ENCODE data around the gene SDCCAG8.

Gene SDCCAG8

DNA sequence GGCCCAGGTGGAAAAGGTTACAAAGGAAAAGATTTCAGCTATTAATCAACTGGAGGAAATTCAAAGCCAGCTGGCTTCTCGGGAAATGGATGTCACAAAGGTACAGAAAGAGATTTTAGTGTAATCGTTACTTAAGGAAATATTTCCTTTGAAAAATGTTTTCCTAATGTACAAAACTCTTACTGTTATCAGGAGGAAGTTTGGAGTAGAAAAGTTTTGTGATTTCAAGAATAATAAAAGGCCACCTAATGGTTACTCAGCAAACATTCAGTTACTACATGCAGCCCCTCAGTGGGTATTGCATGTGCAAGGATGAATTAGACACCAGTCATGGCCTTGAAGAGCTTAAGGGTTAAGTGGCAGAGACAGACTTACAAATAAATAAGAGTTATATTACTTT is 85.2 kb downstream of the SDCCAG8 start:
- no peak for DNase-seq

DNA sequence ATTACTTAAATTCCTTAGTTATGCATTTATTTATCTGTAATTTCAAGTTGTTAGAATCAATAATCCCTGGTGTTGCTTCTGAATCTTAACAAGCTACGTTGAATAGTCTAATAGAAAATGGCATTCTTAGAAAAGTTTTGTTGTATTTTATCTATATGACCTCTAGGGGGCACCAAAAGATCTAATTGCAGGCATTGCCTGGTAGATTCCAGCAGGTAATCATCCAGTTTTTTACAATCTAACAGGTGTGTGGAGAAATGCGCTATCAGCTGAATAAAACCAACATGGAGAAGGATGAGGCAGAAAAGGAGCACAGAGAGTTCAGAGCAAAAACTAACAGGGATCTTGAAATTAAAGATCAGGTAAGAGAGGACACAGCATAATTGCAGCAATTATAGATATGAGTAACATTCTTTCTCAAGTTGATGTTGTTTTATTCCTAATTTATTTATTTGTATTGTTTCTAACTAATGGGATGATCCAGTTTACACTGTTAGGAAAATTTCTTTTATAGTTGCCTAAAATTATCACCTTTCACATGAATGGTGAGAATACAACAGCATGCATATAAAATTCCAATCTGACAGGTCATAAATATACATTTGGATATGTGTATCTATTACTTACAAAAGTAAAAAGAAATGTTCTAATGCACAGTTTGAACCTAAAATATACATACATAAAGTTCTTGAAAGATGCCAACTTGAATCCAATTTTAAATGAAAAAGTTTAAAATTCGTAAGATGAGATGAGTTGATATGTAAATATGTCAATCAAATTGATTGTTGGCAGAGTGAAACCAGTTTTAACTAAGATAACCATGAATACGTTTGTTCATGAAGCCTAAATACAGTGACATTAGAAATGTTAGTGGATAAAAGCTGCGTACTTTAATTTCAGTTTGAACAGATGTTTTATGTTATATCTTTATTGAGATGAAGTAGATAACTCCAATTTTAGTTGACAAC is 88.4 kb downstream of the SDCCAG8 start:
- DNase-seq = no peak

DNA sequence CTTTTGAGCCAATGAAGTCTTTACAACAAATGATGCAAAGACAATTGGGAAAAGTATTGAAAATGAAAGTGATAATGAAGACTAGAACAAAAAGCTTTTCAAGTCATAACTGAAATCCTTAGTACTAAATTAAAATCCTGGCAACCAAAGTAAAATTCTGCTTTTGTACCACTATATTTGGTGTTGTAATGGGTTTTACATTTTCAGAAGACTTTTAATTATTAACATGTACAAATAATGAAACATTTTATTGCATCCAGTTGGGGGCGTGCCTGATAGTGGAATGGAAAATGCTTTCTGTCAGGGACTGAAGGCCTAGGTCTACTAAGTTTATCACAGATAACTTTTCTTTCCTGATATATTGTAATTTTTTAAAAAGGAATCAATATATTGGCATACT is 89.4 kb downstream of the SDCCAG8 start:
- DNase-seq = no peak

DNA sequence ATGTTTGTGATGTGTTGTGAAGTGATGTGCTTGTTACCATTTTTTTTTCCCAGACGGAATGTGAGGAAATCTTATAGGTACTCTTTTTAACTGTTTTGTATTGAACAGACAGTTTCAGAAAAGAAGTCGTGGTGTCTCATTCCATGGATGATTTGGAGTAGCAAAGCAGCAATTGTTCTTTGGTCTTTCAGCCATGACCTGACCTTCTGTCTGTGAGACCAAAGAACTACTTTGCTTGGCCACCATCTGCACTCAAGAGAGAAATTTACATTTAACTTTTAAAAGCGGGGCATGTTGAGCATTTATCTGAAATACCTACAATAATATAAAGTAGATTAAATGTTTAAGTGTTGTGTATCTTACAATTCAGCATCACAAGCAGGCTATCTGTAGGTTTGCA is 90.2 kb downstream of the SDCCAG8 start:
- DNase-seq = no peak

DNA sequence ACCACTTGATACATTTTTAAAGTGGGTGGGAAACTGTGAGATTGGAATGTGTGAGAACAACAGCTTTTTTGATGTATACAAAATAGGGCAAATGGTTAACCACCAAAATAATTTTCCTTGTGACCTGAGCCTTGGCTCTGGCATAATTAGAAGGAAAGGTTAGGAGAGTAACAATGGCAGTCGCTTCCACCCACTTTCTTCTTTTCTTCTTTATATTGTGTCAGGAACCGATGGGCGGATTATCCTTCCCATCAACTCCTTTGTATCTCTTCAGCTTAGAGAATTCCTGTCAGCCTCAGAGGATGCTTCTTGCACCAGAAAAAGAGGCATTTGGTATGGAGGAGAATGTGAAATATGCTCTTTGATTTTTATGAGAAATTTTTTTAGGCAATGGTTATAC is 90.6 kb downstream of the SDCCAG8 start:
- no peak for DNase-seq

DNA sequence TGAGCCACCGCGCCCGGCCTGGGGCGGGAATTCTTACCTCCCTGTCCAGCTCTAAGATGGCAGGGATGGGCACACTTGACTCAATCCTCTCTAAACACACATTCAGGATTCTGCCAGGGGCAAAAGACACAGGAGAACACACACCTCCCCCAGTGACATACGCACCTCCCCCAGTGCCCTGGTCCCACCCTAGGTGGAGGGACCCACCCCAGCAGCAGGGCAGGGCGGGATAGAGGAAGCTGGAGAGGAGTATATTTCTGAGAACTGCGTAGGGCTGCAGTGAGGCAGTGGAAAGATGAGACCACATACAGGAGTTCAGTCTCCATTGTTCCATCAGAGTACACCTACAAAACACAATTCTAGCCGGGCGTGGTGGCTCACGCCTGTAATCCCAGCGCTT is 92.5 kb downstream of the SDCCAG8 start:
- DNase-seq = no peak

DNA sequence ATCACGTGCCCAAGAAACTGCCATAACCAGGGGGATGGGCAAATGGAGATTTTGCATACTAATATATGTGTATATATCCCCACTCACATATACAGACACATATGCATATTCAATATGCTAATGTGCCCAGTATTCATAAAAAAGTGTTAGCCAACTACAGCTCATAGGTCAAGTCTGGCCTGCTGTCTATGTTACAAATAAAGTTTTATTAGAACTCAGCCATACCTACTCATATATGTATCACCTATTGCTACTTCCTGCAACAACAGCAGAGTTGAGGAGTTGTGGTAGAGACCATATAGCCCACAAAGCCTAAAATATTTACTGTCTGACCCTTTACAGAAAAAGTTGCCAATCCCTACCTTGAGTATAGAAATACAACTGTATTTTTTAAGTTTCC is 93.3 kb downstream of the SDCCAG8 start:
- no peak for DNase-seq

DNA sequence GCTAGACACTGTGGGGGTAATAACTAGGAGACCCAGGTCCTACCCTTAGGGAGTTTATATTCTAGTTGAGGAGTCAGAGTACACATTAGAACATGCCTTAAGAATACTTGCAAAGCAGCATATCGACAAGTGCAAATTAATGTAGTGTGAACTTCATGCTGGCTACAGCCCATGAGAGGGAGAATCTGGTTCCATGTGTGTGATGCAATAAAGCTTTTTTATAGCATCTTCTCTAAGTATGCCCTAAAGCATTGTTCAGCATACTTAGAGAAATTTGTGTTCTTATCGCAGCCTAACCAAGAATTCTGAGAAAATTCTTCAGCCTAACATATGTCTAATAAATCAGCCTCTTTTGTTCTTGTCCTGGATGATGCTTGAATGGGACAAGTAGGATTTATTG is 95.5 kb downstream of the SDCCAG8 start:
- DNase-seq = no peak

DNA sequence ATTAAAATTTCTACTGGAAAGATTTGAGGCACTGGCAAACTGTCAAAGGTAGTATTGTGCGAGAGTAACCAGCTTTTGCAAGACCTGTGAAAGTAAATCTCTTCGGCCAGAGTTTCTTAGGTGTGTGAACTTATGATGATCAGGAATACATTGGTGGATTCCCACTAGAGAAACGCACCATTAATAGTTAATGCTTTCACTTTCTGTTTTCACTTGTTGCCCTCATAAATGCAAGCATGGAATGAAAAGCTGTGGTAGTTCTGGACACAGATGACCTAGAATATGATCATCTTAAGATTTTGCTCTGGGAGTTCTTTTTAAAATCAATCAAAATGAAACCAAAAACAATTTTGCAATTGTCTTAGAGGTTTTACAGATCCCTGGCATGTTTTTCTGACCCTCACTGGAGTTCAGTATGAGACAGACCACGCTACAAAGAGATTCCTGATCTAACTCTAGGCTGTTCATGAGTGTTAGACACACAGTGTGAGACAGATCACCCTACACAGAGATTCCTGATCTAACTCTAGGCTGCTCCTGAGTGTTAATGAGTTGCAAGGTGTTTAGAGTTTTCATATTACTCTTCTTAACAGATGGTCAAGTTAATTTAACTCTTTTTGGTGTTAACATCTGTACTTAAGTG is 98.8 kb downstream of the SDCCAG8 start:
- DNase-seq = no peak

DNA sequence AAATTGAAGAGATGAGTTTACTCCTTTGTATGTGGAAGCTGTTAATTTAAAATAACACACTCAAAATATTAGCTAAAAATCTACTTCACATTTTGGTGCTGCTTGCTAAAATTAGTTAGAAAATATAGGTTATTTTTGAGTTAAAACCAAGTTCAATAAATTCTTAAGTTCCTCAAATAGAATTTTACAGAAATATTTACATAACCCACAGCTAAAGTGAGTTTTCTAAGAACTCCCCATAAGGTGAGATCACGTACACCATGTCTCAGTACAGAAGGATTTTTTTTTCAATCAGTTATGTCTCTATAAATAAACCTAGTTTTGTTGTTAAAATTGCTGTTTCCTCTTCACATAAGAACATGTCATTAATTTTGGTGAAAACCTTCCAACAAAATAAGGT is 108.0 kb downstream of the SDCCAG8 start:
- DNase-seq = no peak

DNA sequence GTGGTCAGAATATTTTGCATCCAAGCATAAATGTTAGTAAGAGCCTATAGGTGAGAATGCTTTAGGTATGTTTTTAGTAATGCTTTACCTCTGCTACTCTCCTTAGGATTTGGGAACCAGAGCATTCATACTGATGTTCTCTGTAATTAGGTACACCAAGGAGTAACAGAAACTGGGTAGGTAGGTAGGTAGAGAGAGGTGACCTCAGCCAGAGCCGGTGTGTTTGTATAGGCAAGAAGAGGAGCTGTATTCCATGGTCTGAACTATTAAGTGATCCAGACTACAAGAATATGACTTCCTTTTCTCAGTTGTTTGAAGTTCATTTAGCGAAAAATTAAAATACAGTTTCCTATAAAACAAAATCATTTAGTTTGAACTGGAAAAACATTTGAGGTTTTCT is 108.5 kb downstream of the SDCCAG8 start:
- no peak for DNase-seq

DNA sequence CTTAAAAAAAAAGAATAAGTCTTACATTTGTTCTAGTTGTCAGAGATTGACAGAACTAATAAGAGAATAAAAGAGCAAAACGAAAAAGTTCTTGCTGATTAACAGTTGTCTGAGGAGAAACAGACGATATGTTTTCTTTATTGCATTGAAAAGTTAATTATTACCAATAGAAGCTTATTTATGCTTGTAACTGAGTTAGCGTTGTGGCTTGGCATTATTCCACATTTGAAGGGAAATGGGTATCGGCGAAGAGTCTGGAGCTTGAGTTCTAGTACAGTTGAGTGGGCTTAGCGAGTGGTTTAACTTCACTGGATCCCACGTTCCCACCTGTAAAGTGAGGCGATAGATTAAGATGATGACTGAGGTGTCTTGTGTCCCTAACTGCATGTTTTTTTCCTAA is 109.0 kb downstream of the SDCCAG8 start:
- DNase-seq = no peak

DNA sequence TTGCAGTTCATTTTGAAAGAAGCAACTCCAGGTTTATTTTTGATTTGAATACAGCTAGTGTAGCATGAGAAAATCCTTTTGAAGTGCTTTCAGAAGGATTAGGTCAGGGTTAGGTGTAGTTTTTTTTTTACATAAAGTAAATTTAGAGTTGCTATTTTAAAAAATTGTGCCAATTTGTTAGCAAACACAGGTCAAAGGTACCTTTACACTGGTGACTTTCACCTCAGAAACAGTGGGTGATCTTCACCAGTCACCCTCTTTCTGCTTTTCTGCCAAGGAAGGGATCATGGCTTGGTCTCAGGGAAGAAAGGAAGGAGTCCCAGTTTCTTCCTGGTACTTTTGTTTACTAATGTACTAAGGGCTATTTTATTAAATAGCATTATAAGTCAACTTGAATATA is 111.5 kb downstream of the SDCCAG8 start:
- no peak for DNase-seq

DNA sequence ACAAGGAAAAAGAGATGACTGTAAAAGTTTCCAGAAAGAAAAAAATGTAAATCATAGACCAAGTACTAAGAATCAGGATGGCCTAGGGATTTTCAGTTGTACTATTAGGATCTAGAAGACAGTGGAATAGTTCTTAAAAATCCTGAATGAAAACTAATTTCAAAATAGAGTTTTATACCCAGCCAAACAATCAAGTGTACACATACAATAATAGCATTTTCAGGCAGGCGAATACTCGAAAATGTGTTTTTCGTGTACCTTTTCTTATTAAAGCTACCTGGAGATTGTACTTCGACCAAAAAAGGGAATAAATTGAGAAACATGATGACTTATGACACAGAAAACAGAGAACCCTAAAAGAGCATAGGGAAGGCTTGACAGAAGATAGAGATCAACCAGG is 118.6 kb downstream of the SDCCAG8 start:
- no peak for DNase-seq

DNA sequence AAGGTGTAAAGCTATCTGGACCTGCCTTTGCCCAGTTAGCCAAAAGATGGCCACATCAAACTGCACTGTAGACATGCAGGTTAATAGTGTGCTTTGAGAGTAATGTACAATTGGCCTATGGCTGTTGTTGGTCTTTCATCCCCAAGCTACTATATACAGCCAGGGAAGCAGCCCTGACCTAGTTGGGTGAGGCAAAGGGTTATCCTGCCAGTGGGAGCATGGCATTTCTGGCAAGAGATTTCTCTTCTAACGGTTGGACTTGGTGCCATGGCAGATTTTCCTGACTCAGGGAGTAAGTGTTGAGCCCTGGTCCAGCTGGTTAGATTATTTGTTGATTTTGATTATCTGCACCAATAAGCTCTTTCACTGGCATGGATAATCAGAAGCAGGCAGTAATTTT is 119.8 kb downstream of the SDCCAG8 start:
- DNase-seq = no peak

DNA sequence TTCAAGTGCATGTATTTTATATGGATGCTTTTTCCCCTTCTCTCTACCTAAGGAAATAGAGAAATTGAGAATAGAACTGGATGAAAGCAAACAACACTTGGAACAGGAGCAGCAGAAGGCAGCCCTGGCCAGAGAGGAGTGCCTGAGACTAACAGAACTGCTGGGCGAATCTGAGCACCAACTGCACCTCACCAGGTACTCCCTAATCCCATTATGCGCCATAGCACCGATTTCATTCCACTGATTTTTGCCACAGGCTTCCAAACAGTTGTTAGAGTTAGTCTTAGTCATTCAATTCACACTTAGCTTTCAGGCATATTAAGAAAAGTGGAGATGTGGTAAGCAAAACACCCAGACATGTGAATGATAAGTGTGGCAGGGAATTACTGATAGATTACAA is 122.8 kb downstream of the SDCCAG8 start:
- no peak for DNase-seq

DNA sequence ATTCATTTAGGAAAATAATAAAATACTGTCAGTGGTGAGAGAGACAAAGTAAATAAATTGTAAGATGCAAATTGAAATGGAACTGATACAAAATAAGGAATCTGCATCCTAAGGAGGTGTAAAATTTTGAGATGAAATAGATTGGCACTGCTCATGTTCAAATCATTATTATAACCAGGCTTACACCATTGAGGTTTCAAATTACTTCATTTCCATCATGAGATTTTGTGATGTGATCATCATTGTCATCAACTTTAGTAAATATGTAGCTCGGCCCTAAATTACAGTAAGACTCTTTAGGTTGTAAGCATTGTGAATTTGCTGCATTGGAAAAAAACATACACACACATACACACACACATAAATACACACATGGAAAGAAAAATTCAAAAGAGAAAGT is 123.4 kb downstream of the SDCCAG8 start:
- DNase-seq = no peak

DNA sequence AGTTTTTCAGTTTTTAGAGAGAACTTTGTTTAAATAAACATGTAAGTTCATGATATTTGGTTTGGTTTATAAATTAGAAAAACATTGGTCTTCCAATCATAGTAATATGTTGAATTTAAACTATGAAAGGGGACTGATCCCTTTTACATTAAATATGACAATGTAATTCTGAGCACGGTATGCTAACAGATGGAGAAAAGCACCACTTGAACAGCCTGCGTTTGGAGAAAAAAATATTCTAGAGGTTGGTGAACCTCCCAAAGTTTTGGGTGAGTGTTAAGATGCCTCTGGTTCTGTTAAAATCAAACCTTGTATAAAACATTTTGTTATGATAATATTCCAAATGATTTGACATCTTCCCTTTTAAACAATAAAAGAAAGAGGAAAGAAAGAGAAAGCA is 123.9 kb downstream of the SDCCAG8 start:
- DNase-seq = no peak

DNA sequence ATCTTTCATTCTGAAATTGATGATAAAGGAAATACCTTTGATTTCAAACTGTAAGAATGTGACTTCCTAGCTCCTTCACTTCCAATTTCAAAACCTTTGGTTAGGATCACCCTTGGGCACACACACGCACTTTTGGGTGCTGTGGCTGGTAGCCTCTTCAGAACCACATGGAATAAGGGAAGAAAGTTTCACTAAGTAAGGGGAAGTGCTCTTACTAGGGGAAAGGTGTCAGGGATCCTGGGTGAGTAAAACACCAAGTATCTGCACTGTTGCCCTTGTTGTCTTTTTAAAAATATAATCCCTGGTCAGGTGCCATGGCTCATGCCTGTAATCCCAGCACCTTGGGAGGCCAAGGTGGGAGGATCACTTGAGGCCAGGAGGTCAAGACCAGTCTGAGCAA is 132.4 kb downstream of the SDCCAG8 start:
- no peak for DNase-seq

DNA sequence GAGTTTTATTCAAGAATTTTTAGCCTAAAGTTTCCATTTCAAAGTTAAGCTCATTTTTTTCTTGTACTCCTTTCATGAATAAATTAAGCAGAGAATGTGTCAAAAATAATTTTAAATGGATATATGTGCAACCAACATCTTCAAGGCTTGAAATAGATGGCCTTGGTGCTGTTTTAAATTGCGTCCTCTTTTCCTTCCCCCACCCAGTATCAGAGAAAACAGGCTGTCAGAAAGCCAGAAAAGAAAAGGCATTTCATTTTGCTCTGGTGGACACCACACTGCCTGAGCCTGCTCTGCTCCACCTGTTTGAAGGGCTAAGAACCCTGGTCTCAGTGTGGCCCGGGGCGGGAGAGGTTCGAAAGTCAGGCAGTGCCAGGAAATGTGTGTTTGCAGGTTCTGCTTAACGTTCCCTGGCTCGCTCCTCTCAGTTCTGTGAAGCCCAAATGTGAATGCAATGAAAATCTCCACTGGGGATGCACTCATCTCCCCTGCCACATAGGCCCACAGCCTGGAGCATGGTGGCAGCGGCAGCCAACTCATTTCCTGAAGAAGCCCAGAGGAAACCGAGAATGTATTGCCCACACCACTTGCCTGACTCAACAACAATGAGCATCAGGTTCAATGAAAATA is 134.4 kb downstream of the SDCCAG8 start:
- no peak for DNase-seq

DNA sequence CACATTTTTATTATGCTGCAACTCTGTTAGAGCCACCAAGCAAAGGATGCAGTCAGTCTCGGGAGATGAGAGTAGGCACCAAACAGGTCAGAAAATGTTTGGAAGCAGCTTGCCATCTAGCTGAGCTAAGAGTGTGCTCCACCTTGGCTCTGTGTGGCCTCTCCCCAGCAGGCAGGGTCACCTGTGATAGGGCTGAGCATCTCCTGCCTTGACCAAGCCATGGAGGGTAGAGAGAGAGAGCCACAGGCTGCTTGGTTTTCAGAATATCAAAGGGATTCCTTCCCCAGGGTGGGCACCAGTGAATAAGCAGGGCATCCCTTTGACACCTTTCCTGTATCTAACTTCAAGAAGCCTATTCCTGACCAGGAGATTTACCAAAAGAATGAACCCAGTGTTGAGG is 135.5 kb downstream of the SDCCAG8 start:
- no peak for DNase-seq

DNA sequence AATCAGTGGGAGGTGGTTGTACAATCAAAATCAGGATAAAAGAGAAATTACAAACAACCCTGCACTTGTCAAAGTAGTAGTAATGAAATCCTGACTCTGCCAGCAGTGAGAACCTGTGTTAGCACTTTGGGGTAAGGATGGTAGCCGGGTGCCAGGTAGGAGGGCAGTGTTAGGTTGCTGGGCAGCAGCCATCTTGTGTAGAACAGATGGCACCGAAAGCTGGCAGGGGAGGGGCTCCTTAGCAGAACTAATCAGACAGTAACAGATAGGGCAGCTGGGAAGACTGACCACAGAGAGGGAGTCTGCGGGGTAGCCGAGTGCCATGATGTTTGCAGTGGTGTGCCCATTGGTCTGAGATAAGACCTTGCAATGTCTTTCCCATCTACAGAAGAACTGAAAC is 137.3 kb downstream of the SDCCAG8 start:
- DNase-seq = no peak

DNA sequence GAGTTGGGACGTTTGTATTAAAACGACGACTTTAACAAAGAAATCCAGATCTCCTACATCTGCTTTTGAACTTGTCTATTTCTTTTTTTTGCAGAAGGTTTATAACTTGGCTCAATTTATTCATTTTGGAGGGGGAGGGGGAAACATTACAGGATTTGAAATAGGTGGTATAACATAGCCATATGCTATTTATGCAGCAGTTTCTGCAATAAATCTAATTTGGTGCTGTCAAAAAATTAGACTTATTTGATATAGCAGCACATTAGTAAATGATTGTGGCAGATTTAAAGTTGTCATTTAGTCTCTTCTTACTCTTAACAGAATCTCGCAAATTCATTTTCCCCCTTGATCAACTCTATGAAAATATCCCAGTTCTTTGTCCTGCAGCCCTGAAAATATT is 138.2 kb downstream of the SDCCAG8 start:
- DNase-seq = no peak
